Prostate gland (tissue), 2 donors: ENCODE measurements around the gene XXYLT1.

ENCODE experiments used
- POLR2A ChIP-seq: fragments of 450-650 bp; IDR thresholded peaks from one replicate; pipeline ENCODE4 v1.6.1; 2016; ENCODE audit warnings: antibody characterized with exemption, mild to moderate bottlenecking
- POLR2AphosphoS5 ChIP-seq: sonication (generic); formaldehyde crosslinking; IDR thresholded peaks from one replicate; pipeline ENCODE4 v1.6.1; 2017; ENCODE audit warnings: antibody characterized with exemption
- TF ChIP-seq, protein P1 (sequence below), 4 experiments: fragments of 200-600 bp in 2 of 4; fragments of 450-650 bp in 2 of 4; sonication (generic) in 2 of 4; IDR thresholded peaks; 1 replicate in 3 of 4; 2 replicates in 1 of 4; pipeline ENCODE4 v1.5.1; 2016 to 2019; ENCODE audit warnings: antibody characterized with exemption in 4 of 4, mild to moderate bottlenecking in 2 of 4, moderate library complexity in 2 of 4

DNA sequence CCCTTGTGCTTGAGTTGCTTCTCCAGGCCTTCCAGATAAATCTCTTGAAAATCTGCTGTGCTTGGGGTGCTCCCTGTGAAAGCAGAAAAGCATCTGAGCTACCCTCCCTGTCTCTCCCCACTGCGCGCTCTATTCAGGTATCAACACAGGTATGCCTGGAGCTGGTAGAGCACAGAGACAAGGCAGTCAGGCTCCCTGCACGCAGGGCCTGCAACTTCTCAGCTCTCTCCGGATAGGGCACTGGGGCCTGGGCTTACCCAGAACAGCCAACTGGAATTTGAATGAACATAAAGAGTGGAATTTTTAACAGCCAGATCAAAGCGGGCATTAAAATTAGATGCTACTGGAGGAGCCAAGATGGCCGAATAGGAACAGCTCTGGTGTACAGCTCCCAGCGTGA, 183.6 kb downstream of the XXYLT1 start:
- TF ChIP-seq, protein P1, sequence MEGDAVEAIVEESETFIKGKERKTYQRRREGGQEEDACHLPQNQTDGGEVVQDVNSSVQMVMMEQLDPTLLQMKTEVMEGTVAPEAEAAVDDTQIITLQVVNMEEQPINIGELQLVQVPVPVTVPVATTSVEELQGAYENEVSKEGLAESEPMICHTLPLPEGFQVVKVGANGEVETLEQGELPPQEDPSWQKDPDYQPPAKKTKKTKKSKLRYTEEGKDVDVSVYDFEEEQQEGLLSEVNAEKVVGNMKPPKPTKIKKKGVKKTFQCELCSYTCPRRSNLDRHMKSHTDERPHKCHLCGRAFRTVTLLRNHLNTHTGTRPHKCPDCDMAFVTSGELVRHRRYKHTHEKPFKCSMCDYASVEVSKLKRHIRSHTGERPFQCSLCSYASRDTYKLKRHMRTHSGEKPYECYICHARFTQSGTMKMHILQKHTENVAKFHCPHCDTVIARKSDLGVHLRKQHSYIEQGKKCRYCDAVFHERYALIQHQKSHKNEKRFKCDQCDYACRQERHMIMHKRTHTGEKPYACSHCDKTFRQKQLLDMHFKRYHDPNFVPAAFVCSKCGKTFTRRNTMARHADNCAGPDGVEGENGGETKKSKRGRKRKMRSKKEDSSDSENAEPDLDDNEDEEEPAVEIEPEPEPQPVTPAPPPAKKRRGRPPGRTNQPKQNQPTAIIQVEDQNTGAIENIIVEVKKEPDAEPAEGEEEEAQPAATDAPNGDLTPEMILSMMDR (IDR thresholded peaks at IDR 0.05), result no peak
- TF ChIP-seq POLR2A, result no peak
- TF ChIP-seq POLR2AphosphoS5, result no peak
